HG02970 (cell line): ENCODE measurements around the gene HERC4.
A peak's percentile ranks its signal among the peaks of the same experiment; 100 is the strongest.

Experiments
- ATAC-seq: cut with Tn5 transposase; IDR thresholded peaks from one replicate; pipeline ENCODE4 v1.9.1; 2021; ENCODE audit warnings: mild to moderate bottlenecking, moderate library complexity, moderate number of reproducible peaks; ENCODE audit not compliant: unreplicated experiment, low FRiP score

The HERC4 gene, protein sequence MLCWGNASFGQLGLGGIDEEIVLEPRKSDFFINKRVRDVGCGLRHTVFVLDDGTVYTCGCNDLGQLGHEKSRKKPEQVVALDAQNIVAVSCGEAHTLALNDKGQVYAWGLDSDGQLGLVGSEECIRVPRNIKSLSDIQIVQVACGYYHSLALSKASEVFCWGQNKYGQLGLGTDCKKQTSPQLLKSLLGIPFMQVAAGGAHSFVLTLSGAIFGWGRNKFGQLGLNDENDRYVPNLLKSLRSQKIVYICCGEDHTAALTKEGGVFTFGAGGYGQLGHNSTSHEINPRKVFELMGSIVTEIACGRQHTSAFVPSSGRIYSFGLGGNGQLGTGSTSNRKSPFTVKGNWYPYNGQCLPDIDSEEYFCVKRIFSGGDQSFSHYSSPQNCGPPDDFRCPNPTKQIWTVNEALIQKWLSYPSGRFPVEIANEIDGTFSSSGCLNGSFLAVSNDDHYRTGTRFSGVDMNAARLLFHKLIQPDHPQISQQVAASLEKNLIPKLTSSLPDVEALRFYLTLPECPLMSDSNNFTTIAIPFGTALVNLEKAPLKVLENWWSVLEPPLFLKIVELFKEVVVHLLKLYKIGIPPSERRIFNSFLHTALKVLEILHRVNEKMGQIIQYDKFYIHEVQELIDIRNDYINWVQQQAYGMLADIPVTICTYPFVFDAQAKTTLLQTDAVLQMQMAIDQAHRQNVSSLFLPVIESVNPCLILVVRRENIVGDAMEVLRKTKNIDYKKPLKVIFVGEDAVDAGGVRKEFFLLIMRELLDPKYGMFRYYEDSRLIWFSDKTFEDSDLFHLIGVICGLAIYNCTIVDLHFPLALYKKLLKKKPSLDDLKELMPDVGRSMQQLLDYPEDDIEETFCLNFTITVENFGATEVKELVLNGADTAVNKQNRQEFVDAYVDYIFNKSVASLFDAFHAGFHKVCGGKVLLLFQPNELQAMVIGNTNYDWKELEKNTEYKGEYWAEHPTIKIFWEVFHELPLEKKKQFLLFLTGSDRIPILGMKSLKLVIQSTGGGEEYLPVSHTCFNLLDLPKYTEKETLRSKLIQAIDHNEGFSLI

DNA sequence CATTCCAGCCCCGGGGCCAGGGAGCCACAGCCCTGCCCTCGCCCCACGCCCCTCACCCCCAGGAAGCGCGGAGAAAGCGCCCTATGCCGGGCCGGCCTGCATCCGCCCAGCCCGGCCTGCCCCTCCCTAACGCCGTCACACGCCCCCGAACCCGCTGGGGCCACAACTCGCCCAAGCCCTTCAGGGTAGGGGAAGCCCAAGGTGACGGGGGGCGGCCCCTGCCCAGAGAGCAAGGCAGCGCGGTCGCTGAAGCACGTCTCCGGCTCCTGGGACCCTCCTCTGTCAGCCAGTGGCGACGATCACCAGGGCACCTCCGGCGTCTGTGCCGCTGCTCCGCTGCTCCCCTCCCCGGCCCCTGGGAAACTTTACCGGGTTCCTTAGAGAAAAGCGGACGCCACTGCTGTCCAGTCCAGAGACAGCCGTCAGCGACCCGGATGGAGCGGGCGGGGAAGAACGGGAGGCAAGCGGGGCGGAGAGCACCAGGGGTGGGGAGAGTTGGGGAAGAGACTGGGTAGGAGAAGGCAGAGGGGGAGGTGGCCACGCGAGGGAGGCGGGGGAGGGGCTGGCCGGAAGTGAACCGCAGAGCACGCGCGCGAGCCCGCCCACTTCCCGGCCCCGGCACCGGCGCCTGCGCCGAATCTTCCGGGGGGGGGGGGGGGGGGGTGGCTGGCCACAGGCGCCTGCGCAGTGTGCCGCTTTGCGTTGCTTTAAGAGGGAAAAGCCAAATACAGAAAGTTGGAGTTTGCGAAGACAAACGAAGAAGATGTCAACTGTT is at the start of gene HERC4:
Gene HERC4 (minus strand): TSS at position 509 of the 775 bp plus-strand sequence. CDS start 2,175 bp downstream, outside the sequence.
- ATAC-seq: peak; percentile 86

DNA sequence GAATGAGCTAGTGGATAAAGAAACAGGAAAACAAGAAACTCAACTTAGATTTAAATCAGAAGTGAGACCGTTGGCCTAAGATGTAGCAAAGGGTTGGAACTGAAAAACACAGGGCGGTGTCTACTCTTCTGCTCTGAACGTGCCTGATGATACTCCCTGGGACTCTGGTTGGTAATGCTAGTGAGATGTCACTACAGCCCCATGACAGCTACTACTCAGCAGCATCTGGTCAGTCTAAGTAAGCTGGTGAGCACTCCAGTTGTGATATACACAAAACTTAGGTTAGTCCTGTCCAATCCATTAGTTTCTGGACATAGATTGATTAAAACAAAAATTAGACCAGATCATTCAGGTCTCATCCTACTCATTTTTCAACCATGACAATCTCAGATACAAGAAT is 49.6 kb upstream of the HERC4 start:
- ATAC-seq: no peak

DNA sequence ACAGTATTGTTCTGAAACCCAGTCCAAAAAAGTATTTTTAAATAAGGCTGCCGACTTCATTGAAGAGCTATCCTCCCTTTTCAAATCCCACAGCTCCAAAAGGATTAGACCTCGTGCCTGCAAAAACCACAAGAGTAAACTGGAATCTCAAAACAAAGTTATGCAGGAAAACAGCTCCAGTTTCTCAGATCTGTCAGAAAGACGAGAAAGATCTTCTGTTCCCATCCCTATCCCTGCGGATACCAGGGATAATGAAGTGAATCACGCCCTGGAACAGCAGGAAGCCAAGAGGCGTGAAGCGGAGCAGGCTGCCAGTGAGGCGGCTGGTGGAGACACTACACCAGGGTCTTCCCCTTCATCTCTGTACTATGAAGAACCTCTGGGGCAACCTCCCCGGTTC is 46.8 kb upstream of the HERC4 start:
- ATAC-seq: no peak

DNA sequence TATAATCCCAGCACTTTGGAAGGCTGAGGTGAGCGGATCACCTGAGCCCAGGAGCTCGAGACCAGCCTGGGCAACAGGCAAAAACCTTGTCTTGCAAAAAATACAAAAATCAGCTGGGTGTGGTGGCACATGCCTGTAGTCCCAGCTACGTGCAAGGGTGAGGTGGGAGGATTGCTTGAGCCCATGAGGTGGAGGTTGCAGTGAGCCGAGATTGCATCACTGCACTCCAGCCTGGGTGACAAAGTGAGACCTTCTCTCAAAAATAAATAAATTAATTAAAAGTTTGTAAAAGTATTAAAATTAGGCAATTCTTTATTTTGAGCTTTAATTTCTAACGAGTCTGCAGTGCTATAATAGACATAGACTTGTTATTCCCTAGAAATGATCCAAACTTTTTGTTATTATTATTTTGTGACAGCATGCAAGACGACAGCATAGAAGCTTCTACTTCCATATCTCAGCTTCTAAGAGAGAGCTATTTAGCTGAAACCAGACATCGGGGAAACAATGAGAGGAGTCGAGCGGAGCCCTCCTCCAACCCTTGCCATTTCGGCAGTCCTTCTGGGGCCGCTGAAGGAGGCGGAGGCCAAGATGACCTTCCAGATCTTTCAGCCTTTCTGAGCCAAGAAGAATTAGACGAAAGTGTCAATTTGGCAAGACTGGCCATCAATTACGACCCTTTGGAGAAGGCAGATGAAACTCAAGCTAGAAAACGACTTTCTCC is 46.1 kb upstream of the HERC4 start:
- ATAC-seq: no peak

DNA sequence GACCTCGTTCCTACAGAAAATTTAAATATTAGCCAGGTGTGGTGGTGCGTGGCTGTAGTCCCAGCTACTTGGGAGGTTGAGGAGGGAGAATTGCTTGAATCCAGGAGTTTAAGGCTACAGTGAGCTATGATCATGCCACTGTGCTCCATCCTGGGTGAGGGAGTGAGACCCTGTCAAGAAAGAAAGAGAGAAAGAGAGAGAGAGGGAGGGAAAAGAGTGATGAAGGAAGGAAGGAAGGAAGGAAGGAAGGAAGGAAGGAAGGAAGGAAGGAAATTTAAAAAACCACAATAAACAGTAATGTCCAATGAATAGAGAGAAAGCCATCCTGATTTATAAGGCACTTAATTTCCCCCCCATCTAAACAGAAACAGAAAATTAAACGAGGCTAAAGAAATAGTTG is 43.6 kb upstream of the HERC4 start:
- no peak for ATAC-seq

DNA sequence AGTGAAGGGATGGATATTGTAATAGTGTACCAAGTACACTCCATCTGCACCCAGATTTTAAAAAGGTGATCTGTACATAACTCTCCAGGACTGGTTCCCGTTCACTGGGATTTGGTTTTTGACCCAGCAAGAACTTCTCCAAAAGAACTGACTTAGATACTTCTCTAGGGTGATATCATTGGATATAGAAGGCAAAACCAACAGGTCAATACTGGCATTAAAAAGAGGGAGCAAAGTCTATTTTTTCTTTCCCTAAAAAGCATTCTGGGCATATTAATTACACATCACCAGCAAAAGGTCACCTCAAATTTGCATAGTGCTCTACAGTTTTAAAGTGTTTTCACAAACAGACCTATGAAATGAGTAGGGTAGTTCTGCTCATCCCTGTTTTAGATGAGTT is 37.8 kb upstream of the HERC4 start:
- ATAC-seq: no peak

DNA sequence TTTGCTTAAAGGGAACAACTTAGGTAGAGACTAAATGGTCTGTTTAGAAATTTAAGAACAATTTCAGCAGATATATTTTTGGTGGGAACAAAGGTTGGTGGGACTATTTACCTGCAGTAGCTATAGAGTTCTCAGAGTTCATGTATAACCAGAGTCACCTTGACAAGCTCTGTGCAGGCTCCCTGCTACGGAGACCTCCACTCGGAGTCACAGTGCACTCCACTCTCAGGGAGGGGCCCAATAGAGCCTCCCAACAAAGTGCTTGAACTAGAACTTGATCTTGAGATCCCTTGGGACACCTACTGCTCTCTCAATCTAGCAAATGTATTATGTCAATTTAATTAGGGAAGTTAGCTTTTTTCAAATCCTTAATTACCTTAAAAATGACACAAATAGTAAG is 36.5 kb upstream of the HERC4 start:
- ATAC-seq: no peak

DNA sequence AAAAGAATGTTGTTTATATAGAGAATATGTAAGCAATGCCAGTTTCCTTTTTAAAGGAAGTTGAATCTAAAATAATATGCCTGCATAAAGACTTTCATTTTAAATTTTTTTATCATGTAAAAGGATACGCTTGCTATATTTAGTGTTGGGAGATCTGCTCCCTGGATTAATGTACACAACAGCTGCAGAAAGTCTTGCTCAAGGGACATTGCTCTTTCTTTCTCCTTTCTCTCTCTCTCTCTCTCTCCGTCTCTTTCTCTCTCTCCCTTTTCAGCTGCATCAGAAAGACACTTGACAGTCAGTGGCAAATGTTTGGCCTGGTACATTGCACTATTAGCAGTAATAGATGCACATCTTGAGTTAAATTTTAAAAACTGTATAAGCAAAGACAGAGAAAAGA is 34.9 kb upstream of the HERC4 start:
- no peak for ATAC-seq

DNA sequence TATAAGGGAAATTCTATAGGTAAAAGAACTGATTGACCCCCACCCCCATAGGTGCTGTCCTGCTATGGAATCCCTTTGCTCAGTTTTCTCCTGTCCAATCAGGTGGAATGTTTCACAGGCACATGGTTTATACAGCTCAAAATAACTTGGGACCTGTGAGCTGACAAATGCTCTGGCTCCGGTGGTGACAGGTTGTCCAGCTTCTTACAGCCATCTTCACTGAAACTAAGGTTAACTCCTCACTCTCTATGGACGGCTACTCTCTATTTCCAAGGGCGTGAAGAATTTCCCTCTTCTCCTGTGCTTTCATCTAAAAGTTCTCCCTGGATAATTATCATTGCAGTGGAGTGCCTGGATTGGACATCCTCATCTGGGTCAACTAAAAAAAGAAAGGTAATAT is 34.2 kb upstream of the HERC4 start, which contains the start of gene MYPN:
Gene MYPN (plus strand): TSS at position 158 of the 400 bp plus-strand sequence. CDS start 11,951 bp downstream, outside the sequence.
- no peak for ATAC-seq

DNA sequence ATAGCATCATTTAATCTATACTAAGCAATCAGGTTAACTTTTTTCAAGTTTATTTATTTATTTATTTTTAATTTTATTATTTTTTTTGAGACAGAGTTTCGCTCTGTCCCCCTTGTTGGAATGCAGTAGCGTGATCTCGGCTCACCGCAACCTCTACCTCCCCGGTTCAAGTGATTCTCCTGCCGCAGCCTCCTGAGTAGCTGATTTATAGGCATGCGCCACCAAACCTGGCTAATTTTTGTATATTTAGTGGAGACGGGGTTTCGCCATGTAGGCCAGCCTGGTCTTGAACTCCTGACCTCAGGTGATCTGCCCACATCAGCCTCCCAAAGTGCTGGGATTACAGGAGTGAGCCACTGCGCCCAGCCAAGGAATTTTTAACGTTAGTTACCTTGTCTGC is 33.6 kb upstream of the HERC4 start:
- no peak for ATAC-seq

DNA sequence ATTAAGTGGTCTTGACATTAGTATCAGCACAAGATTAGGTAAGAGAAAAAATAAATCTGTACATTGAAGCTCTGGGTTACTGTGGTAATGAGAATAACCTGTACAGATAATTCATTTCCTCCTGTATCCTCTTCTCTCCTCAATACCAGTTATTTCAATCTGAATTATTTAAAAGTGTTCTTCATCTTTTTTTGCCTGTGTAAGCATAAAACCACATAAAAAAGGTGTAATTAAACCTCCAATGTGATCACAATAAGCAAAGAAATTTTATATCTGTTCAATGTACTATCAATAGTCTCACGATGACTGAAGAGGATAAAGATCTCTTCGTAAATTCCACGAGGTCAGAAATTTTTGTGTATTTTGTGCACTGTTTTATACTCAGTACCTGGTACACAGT is 33.0 kb upstream of the HERC4 start:
- ATAC-seq: no peak

DNA sequence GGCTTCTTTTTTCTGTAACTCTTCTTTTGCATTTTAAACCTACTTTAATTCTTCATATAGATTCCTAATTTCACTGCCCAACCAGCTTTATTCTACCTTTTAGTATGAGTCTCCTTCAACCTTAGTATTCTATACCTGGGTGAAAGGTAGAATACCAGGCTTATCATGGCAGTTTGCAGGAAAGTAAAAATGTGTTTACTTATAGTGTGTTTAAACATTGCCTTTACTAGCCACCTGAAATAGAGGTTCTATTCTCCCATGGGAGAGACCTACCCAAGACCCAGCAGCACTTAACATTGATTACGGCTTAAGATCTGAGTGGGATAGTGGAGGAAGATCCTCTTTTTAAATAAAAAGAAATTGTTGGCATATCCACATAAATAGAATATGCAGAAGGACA is 32.6 kb upstream of the HERC4 start:
- no peak for ATAC-seq

DNA sequence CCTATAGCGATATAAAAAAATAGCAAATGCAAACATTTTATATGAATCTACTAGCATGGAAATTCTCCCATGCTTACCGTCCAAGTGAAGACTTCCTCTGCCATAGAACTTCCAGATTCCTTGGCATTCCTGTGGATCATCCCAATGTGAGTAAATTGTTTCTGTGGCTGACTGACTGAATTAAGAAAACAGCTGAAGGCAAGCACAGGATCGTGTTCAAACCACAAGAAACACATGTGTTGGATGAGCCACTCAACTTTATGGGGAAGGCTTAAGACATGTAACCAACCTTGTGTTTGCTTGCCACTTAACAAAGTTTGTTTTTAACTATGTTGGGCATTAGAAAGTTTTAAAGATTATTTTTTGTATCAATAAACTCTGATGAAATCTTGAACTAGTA is 31.6 kb upstream of the HERC4 start:
- no peak for ATAC-seq

DNA sequence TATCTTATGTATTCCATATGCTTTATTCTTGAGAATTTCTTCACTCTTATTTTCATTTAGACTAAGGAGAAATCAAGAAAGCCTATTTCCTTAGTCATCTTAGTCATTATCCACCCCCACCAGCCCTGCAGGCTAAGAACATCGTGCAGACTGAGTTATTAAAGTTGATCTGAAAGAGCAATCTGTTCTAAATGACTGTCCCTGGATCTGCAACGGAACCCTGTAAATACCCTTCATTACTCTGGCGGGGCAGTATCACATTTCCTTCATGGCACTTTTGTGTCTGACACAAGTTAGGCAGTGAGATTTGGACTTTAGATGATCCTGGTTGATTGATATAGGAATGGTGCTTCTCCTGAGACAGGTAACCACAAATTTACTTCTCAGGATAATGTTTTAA is 30.7 kb upstream of the HERC4 start:
- no peak for ATAC-seq

DNA sequence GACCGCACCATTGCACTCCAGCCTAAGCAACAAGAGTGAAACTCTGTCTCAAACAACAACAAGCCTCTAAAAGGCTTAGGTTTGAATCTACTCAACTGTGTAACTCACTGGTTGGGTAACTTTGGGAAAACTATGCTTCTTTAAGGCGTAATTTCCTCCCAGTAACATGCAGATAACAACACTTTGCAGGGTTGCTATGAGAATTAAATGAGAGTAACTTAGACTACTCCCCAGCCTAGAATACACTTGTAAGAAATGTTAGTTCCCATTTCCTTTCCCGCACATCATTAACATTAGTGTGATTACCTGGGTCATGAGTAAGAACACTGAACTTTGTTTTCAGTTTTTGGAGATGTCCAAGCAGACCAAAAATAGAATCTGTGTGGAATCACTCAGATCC is 28.8 kb upstream of the HERC4 start:
- no peak for ATAC-seq

DNA sequence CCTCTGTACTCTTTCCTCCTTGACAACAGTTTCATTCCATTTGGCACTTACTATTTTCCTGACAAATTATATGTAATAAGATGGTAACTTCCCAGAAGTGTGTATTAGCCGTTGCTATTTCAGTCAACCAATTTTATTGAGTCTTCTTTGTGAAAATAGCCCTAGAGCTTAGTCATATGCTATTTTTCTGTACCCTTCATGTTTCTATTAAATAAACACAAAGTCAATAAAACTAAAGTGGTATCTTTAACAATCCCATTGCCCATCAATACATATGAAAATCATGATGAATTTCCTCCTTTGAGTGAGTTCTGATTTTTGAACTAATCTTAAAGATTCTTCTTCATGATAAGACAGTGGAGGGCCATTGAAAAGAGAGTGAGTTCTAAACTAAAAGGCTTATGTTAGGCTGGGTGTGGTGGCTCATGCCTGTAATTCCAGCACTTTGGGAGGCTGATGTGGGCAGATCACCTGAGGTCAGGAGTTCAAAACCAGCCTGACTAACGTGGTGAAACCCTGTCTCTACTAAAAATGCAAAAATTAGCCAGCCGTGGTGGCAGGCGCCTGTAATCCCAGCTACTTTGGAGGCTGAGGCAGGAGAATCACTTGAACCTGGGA is 28.3 kb upstream of the HERC4 start:
- ATAC-seq: no peak

DNA sequence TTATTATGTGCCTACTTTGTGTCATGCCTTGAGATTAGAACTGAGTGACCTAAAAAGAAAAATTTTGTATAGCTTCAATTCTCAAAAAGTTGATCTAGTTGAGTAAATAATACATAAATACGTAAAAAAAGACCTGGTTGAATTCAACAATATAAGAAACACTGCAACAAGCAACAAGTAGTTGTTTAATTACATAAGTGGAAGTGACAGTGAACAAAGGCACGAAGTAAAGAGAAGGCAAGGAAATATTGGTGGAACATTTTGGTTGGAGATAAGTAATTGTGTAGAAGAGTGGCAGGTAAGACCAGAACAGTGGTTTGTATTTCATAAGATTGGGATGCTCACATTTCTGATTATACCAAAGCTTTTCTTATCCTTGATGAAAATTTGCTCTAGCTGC is 26.0 kb upstream of the HERC4 start:
- no peak for ATAC-seq

DNA sequence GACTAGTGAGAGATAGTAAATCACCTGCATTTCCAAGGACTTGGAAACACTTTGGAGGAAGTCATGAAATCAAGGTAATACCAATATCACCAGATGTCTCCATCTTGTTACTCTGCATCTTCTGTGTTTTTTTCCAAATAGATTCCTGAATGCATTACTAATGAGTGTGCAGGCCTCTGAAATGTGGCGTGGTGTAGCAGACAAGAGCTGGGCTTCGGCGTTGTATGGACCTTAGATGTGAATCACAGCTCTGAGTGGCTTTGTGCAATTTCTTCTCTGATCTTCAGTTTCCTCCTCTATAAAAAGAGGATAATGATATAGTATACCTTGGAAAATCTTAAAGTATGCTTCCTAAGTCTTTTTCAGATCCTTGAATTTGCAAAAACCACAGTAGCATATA is 24.7 kb upstream of the HERC4 start:
- no peak for ATAC-seq

DNA sequence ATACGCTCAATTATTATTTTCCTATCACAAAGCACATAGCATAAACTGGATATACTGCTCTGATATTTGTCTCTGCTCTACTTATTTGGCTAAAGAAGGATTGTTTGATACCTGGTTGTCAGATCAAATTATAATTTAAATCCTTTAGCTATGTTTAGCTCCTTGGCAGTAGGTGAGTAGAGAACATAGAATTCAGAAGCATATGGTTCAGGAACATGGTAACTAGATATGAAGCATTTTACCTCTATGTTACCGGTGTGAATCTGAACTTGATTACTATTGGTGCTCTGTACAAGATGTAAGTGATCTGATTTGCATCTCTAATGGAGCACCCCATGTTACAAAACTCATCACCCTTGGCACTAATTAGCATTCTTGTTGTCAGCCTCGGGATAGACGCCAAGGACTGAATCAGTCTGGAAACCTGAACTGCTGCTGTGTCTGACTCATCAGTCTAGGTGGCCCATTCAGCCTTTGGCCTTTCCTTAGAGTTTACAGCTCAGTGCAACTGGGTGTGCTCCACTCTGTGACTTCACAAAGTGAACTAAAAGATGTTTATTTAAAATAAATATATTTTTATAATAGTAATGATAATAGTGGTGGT is 21.9 kb upstream of the HERC4 start:
- ATAC-seq: no peak
